GM18870 (cell line): Measurements from ENCODE around the gene TMEM175.

ENCODE experiments used
- ATAC-seq: cut with Tn5 transposase; IDR thresholded peaks from one replicate; pipeline ENCODE4 v1.9.1; 2021; ENCODE audit warnings: moderate library complexity; ENCODE audit not compliant: unreplicated experiment

Gene TMEM175

GRCh38 chr4:898869-899555 is 33.2 kb upstream of the TMEM175 start:
- ATAC-seq, result no peak

GRCh38 chr4:899556-899906 is 32.7 kb upstream of the TMEM175 start:
- no peak for ATAC-seq

GRCh38 chr4:900073-900472 is 32.2 kb upstream of the TMEM175 start:
- no peak for ATAC-seq

DNA sequence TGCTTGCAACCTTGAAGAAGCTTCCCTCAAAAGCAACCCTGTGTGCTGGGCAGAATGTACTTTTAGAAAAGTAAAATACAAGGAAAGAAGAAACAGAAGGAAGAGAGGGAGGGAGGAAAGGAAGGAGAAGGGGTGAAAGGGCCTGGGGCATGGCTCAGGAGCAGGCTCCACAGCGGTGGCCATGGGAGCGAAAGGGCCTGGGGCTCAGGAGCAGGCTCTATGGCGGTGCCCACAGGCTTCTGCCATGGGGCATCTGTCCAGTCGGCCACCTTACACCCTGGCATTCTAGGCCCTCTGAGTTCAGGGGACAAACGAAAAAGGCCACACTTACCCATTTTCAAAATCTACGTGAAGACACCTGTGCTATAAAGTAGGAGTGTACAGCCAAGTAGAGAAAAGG is 31.5 kb upstream of the TMEM175 start:
- no peak for ATAC-seq

GRCh38 chr4:901192-901910 is 30.9 kb upstream of the TMEM175 start:
- ATAC-seq, result no peak

GRCh38 chr4:903066-904046 is 28.9 kb upstream of the TMEM175 start:
- ATAC-seq, result no peak

DNA sequence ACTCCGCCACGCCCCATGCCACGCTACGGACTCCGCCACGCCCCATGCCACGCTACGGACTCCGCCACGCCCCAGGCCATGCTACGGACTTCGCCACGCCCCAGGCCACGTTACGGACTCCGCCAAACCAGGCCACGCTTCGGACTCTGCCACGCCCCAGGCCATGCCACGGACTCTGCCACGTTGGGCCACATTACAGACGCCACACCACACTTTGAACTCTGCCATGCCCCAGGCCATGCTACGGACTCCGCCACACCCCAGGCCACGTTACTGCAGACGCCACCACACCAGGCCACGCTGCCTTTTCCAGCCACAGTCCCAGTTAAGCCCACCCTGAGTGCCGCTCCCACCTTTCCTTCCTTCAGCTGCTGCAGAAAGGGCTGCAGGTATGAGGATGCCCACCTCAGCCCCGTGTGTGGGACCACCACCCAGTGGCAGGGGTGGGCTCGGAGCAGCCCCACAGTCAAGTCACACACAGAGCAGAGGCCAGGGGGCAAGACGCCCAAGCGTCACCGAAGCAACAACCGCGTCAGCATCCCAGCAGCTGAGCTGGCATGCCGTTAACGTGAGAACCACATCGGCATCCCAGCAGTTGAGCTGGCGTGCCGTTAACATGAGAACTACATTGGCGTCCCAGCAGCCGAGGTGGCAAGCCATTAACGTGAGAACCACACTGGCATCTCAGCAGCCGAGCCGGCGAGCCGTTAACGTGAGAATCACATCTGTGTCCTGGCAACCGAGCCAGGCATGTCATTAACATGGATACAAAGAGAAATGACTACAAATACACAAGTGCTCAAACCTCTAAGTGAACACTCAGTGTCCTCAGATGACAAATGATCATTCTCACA is 26.5 kb upstream of the TMEM175 start:
- ATAC-seq, result no peak

- no peak for ATAC-seq
Measured at GRCh38 chr4:906339-907102, 25.7 kb upstream of the TMEM175 start.

DNA sequence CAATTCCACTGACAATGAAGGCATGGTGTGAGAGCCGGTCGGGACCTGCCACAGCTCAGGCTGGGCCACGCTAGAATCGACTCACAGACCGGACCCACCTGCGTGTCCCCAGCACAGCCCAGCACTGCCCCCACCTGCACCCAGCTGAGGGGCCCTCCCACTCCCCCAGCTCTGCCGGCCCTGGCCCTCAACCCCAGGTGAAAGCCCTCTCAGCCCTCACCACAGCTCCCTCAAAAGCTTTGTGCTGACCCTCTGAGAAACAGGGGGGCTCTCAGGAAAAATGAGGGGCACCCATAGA is 25.2 kb upstream of the TMEM175 start:
- no peak for ATAC-seq

DNA sequence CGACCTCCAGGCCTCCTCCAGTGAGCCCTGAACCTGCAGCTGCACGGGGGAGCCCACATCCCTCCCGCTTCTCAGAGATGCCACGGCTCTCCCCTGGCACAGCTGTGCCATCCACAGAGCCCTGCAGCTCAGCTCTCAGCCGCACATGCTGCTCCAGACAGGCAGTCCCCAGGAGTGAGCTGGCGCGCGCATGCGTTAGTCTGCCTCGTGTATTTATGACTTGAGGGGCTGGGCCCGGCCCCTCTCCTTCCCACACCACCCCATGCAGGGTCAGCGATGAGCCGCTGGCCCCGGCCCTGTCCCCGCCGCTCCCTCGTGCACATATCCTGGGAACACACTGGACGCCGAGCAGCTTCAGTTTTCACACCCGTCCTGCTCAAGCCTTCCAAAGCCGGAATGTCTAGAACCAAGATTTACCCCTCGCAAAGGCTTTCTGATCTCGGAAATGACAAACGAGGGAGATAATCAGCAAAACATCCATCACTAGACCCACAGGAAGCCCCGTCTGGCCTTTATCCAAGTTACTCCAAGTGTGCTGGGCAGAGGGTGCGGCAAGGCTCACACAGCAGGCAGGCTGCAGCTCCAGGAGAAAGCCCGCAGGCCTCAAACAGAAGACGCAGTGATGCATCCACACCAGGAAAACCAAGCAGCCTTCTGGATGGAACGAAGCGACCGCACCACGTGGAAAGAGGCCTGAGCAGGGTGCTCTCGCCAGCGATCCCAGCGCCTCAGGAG is 24.4 kb upstream of the TMEM175 start:
- no peak for ATAC-seq

DNA sequence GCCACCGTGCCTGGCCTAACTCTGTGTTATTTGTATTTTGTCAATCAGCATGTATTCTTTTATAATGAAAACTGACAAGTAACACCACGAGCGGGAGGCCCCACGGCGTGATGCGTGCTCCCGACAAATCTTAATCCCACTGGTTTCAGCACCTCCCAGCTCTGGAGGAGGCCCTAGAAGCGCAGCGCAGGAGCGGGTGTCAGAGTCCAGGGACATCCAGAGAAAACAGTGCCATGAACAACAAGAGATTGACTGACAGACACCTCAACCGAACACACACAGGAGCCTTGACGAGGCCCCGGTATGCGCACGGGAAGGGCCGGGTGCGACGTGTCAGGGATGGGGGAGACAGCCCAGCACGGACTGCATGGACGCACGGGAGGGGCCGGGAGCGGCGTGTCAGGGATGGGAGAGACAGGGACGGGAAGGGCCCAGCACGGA is 23.1 kb upstream of the TMEM175 start:
- ATAC-seq, result no peak

DNA sequence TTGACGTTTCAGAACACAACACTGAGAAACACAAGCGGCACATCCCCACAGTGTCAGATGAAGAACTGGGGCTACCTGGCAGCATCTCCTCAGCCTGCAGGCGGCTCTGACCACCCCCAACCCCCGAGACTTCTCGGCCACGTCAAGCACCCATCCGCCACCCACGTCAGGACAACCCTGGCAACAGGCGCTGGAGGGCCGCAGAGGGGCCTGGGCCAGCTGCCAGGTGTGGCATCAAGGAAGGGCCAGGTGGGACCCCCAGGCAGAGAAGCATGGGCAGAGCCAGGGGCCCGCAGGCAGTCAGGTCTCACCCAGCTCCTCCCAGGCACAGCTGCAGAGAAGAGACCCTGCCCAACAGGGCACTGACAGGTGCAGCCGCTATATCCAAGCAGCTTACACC is 22.4 kb upstream of the TMEM175 start:
- no peak for ATAC-seq

GRCh38 chr4:910366-911091 is 21.7 kb upstream of the TMEM175 start:
- ATAC-seq, result no peak

GRCh38 chr4:911221-911751 is 21.0 kb upstream of the TMEM175 start:
- no peak for ATAC-seq

- no peak for ATAC-seq
Measured at GRCh38 chr4:911871-912490, 20.3 kb upstream of the TMEM175 start.

DNA sequence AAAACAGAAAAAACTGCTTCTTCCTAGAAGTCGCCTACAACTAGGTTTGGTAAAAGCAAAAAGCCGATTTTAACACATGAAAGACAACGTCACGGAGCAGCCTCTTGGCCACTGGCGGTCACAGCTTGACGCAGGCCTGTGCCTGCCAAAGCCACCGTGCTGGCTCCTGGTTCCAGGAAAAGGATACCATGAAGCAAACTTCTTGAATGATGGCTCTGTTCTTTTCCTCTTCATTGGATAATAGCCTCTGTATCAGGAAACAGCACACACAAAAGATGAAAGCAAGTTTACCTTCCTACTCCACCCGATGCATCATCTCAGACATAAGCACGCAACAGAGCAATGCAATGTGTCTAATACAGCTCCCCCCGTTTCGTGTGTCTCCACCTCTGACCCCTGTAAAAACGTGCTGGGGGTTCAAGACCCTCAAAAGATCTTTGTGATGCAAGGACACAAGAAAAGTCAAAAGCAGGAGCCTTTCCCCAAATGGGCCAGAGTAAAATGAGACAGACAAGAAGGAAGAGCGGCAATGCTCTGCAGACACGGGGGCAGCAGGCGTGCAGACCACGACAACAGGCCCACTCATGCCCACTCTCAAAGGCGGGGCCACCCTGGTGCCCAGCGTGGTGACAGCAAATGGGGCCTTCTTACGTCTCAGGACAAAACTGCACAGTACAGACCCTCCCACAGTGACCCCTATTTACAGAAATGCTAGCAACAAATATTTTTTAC is 19.5 kb upstream of the TMEM175 start:
- ATAC-seq, result no peak

- no peak for ATAC-seq
Measured at GRCh38 chr4:913280-913618, 19.0 kb upstream of the TMEM175 start.

DNA sequence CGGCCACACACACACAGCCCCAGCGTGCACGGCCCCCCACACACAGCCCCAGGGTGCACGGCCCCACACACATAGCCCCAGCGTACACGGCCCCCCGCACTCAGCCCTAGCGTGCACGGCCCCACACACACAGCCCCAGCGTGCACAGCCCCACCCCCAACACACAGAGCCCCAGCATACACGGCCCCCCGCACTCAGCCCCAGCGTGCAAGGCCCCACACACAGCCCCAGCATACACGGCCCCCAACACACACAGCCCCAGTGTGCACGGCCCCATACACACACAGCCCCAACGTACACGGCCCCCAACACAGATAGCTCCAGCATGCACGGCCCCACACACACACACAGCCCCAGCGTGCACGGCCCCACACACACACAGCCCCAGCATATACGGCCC is 17.7 kb upstream of the TMEM175 start:
- no peak for ATAC-seq
